HepG2 (cell line): ENCODE measurements around the gene EGFL8. TPM values are rescaled to one million over a fixed set of nuclear protein-coding genes. Genes with fewer than 3 reads are reported as not detected.

Source experiments
- ARNTL ChIP-seq: sonication (generic); formaldehyde crosslinking; IDR thresholded peaks from 2 replicates; pipeline ENCODE4 v1.4.0; 2020; ENCODE audit warnings: mild to moderate bottlenecking, missing genetic modification reagents
- ATF3 ChIP-seq: sonication (generic); formaldehyde crosslinking; IDR thresholded peaks from 2 replicates; pipeline ENCODE4 v1.4.0; 2020; ENCODE audit warnings: missing genetic modification reagents
- ATM ChIP-seq: fragments of 450-650 bp; IDR thresholded peaks from 2 replicates; pipeline ENCODE4 v1.7.1; 2017; ENCODE audit warnings: mild to moderate bottlenecking, borderline replicate concordance
- BRCA1 ChIP-seq: sonication (generic); formaldehyde crosslinking; IDR thresholded peaks from 2 replicates; pipeline ENCODE4 v1.4.0; 2020; ENCODE audit warnings: missing genetic modification reagents
- GATAD2A ChIP-seq: IDR thresholded peaks from 2 replicates; pipeline ENCODE4 v1.6.1; 2016
- HMGA1 ChIP-seq: sonication (generic); formaldehyde crosslinking; conservative IDR thresholded peaks from 2 replicates; pipeline ENCODE4 v1.4.0; 2020; ENCODE audit warnings: missing genetic modification reagents
- JUNB ChIP-seq: sonication (generic); formaldehyde crosslinking; IDR thresholded peaks from 2 replicates; pipeline ENCODE4 v1.8.0; 2022; ENCODE audit warnings: missing genetic modification reagents, mild to moderate bottlenecking, borderline replicate concordance
- ONECUT2 ChIP-seq: sonication (generic); formaldehyde crosslinking; IDR thresholded peaks from 2 replicates; pipeline ENCODE4 v1.4.0; 2020; ENCODE audit warnings: missing genetic modification reagents
- REXO4 ChIP-seq: sonication (generic); formaldehyde crosslinking; IDR thresholded peaks from 2 replicates; pipeline ENCODE4 v1.8.0; 2022; ENCODE audit warnings: missing genetic modification reagents, mild to moderate bottlenecking, borderline replicate concordance
- SRY ChIP-seq: sonication (generic); formaldehyde crosslinking; IDR thresholded peaks from 2 replicates; pipeline ENCODE4 v1.8.0; 2022; ENCODE audit warnings: mild to moderate bottlenecking, missing genetic modification reagents
- SSRP1 ChIP-seq: IDR thresholded peaks from 2 replicates; pipeline ENCODE4 v1.6.1; 2016; ENCODE audit warnings: control low read depth
- ZNF430 ChIP-seq: sonication (generic); formaldehyde crosslinking; IDR thresholded peaks from 2 replicates; pipeline ENCODE4 v1.9.0; 2021; ENCODE audit warnings: mild to moderate bottlenecking, missing genetic modification reagents
- ZNF510 ChIP-seq: sonication (generic); formaldehyde crosslinking; IDR thresholded peaks from 2 replicates; pipeline ENCODE4 v1.4.0; 2020; ENCODE audit warnings: low read depth, mild to moderate bottlenecking, missing genetic modification reagents
- ZNF567 ChIP-seq: sonication (generic); formaldehyde crosslinking; IDR thresholded peaks from 2 replicates; pipeline ENCODE4 v1.8.1; 2023; ENCODE audit warnings: mild to moderate bottlenecking, missing genetic modification reagents, borderline replicate concordance
- ZNF615 ChIP-seq: sonication (generic); formaldehyde crosslinking; IDR thresholded peaks from 2 replicates; pipeline ENCODE4 v1.5.0; 2020; ENCODE audit warnings: mild to moderate bottlenecking, missing genetic modification reagents, borderline replicate concordance
- ZNF772 ChIP-seq: sonication (generic); formaldehyde crosslinking; IDR thresholded peaks from 2 replicates; pipeline ENCODE4 v1.5.0; 2020; ENCODE audit warnings: mild to moderate bottlenecking, missing genetic modification reagents
- polyA plus RNA-seq, 8 experiments: library from polyadenylated mRNA; depleted of rRNA in 3 of 8; stranded (reverse) in 7 of 8; unstranded in 1 of 8; fragments of >200 nt; fragmentation: Illumina TruSeq in 4 of 8; extraction: Trizol in 4 of 8; gene quantifications; 2 replicates each; pipeline versions ENCODE4 v1.2.1 to v1.2.3, GENCODE V29; 2011 to 2016; ENCODE audit warnings: low read depth in 4 of 8, missing spikeins in 1 of 8, mixed read lengths in 1 of 8; ENCODE audit not compliant: insufficient read depth in 1 of 8
- total RNA-seq, 5 experiments: library from RNA; depleted of rRNA; stranded (reverse); fragments of >200 nt; fragmentation: Illumina TruSeq; extraction: Trizol; gene quantifications; 2 replicates each; pipeline ENCODE4 v1.2.3, GENCODE V29; 2016; ENCODE audit warnings: low read depth in 1 of 5
- TF ChIP-seq, protein P1 (sequence below): sonication (generic); formaldehyde crosslinking; IDR thresholded peaks from 2 replicates; pipeline ENCODE4 v1.4.0; 2020; ENCODE audit warnings: mild to moderate bottlenecking, missing genetic modification reagents
- TF ChIP-seq, protein P2 (sequence below): fragments of 450-650 bp; IDR thresholded peaks from 2 replicates; pipeline ENCODE4 v1.6.1; 2017; ENCODE audit warnings: mild to moderate bottlenecking
- TF ChIP-seq, protein P3 (sequence below): sonication (generic); formaldehyde crosslinking; IDR thresholded peaks from 2 replicates; pipeline ENCODE4 v1.8.0; 2022; ENCODE audit warnings: mild to moderate bottlenecking, missing genetic modification reagents
- TF ChIP-seq, protein P4 (sequence below): sonication (generic); formaldehyde crosslinking; IDR thresholded peaks from 2 replicates; pipeline ENCODE4 v1.5.0; 2020; ENCODE audit warnings: mild to moderate bottlenecking, missing genetic modification reagents, moderate library complexity
- TF ChIP-seq, protein P5 (sequence below): sonication (generic); formaldehyde crosslinking; IDR thresholded peaks from 2 replicates; pipeline ENCODE4 v1.5.0; 2020; ENCODE audit warnings: mild to moderate bottlenecking, missing genetic modification reagents, borderline replicate concordance

EGFL8 gene
- total and polyA plus RNA-seq, 2 of the 13 experiments (the other 11 are each of a cell fraction or from before 2014, with no cell fraction given) = 10.0 to 11.5 TPM

GRCh38 chr6:32177183-32177787 is 12.9 kb downstream of the EGFL8 start (continued):
- TF ChIP-seq ATM = no peak
- TF ChIP-seq, protein P1, sequence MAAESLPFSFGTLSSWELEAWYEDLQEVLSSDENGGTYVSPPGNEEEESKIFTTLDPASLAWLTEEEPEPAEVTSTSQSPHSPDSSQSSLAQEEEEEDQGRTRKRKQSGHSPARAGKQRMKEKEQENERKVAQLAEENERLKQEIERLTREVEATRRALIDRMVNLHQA (CRISPR knock-in tag) = no peak
- no peak for TF ChIP-seq JUNB
- TF ChIP-seq SSRP1 = no peak
- no peak for TF ChIP-seq BRCA1 (CRISPR knock-in tag)
- TF ChIP-seq SRY (CRISPR knock-in tag) = no peak
- no peak for TF ChIP-seq ZNF615 (CRISPR knock-in tag)
- 0 out of 2 replicates have a peak, but pooled peaks have one; percentile 34 for TF ChIP-seq ZNF510
- TF ChIP-seq, protein P2, sequence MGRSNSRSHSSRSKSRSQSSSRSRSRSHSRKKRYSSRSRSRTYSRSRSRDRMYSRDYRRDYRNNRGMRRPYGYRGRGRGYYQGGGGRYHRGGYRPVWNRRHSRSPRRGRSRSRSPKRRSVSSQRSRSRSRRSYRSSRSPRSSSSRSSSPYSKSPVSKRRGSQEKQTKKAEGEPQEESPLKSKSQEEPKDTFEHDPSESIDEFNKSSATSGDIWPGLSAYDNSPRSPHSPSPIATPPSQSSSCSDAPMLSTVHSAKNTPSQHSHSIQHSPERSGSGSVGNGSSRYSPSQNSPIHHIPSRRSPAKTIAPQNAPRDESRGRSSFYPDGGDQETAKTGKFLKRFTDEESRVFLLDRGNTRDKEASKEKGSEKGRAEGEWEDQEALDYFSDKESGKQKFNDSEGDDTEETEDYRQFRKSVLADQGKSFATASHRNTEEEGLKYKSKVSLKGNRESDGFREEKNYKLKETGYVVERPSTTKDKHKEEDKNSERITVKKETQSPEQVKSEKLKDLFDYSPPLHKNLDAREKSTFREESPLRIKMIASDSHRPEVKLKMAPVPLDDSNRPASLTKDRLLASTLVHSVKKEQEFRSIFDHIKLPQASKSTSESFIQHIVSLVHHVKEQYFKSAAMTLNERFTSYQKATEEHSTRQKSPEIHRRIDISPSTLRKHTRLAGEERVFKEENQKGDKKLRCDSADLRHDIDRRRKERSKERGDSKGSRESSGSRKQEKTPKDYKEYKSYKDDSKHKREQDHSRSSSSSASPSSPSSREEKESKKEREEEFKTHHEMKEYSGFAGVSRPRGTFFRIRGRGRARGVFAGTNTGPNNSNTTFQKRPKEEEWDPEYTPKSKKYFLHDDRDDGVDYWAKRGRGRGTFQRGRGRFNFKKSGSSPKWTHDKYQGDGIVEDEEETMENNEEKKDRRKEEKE = no peak
- TF ChIP-seq HMGA1 (CRISPR knock-in tag) = no peak
- TF ChIP-seq, protein P3, sequence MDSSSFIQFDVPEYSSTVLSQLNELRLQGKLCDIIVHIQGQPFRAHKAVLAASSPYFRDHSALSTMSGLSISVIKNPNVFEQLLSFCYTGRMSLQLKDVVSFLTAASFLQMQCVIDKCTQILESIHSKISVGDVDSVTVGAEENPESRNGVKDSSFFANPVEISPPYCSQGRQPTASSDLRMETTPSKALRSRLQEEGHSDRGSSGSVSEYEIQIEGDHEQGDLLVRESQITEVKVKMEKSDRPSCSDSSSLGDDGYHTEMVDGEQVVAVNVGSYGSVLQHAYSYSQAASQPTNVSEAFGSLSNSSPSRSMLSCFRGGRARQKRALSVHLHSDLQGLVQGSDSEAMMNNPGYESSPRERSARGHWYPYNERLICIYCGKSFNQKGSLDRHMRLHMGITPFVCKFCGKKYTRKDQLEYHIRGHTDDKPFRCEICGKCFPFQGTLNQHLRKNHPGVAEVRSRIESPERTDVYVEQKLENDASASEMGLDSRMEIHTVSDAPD (CRISPR knock-in tag) = no peak
- no peak for TF ChIP-seq ZNF430 (CRISPR knock-in tag)
- TF ChIP-seq GATAD2A (CRISPR knock-in tag) = no peak
- no peak for TF ChIP-seq ARNTL (CRISPR knock-in tag)
- no peak for TF ChIP-seq ATF3 (CRISPR knock-in tag)
- TF ChIP-seq ONECUT2 (CRISPR knock-in tag) = no peak
- TF ChIP-seq ZNF772 (CRISPR knock-in tag) = peak; percentile 68; the same call in 1 of the 2 replicates
- TF ChIP-seq, protein P4, sequence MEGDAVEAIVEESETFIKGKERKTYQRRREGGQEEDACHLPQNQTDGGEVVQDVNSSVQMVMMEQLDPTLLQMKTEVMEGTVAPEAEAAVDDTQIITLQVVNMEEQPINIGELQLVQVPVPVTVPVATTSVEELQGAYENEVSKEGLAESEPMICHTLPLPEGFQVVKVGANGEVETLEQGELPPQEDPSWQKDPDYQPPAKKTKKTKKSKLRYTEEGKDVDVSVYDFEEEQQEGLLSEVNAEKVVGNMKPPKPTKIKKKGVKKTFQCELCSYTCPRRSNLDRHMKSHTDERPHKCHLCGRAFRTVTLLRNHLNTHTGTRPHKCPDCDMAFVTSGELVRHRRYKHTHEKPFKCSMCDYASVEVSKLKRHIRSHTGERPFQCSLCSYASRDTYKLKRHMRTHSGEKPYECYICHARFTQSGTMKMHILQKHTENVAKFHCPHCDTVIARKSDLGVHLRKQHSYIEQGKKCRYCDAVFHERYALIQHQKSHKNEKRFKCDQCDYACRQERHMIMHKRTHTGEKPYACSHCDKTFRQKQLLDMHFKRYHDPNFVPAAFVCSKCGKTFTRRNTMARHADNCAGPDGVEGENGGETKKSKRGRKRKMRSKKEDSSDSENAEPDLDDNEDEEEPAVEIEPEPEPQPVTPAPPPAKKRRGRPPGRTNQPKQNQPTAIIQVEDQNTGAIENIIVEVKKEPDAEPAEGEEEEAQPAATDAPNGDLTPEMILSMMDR (CRISPR knock-in tag) = no peak
- TF ChIP-seq ZNF567 (CRISPR knock-in tag) = no peak
- TF ChIP-seq REXO4 (CRISPR knock-in tag) = no peak
- TF ChIP-seq, protein P5, sequence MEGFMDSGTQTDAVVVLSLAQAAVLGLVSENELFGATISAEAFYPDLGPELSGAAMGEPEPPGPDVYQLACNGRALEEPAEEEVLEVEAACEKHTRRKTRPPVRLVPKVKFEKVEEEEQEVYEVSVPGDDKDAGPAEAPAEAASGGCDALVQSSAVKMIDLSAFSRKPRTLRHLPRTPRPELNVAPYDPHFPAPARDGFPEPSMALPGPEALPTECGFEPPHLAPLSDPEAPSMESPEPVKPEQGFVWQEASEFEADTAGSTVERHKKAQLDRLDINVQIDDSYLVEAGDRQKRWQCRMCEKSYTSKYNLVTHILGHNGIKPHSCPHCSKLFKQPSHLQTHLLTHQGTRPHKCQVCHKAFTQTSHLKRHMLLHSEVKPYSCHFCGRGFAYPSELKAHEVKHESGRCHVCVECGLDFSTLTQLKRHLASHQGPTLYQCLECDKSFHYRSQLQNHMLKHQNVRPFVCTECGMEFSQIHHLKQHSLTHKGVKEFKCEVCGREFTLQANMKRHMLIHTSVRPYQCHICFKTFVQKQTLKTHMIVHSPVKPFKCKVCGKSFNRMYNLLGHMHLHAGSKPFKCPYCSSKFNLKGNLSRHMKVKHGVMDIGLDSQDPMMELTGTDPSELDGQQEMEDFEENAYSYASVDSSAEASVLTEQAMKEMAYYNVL (CRISPR knock-in tag) = no peak; the same call in 1 of the 2 replicates
